HG02610 (cell line): Measurements from ENCODE around the gene FMO5.
"Not testable (repeated sequence)": the region's sequence is repeated elsewhere in the genome, so short reads cannot be mapped to it uniquely, and the experiment has no call there.

ENCODE experiments used
- ATAC-seq: cut with Tn5 transposase; IDR thresholded peaks from one replicate; pipeline ENCODE4 v1.9.1; 2021; ENCODE audit warnings: mild to moderate bottlenecking, moderate library complexity; ENCODE audit not compliant: unreplicated experiment

FMO5 gene

DNA sequence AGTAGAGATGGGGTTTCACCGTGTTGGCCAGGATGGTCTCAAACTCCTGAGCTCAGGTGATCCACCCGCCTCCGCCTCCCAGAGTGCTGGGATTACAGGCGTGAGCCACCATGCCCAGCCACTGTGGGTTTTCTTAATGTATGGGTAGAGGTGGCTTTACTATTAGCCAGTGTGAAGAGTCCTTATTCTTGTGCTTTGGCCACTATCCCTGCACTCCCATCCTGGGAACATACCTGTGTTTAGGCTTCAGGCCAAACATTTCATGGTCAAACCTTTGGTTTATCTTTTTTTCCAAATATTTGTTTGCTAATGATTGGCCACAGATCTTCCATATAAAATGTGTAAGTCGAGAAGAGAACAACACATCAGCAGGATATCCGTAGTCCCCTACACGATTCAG, 16.5 kb downstream of the FMO5 start:
- ATAC-seq, result no peak

DNA sequence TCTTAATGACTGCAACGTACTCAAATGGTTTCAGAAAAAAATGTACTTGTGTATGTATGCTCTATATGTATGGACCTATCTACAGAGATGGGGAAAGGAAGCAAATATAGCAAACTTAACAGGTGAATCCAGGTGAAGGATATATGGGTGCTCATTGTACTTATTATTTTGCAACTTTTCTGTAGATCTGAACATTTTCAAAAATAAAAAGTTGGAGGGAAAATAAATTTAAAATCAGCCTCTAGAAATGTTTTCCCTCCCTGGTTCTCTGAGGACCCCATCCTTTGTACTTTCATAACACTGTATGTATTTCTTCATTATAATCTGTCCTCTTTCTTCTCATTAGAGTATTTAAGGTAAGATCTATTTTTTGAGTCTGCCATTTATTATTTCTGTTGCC, 17.9 kb downstream of the FMO5 start:
- ATAC-seq, result no peak

- no peak for ATAC-seq
These were observed 21.1 kb downstream of the FMO5 start for GRCh38 chr1:147204080-147204479.

DNA sequence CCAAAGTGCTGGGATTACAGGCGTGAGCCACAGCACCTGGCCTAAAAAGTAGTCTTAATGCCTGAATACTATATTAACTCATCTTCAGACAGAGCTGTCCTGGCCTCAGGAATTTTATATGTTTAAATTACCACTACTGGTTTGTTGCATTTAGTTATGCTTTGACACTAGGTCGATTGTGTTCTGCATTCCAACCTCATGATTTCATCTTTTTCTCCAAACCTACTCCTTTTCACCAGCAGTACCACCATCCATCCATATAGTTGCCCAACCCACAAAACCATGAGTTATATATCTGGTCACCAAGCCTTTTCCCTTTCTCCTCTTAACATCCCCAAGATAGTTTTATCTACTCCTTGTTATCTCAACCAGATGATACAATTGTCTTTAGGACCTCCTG, 22.6 kb downstream of the FMO5 start:
- no peak for ATAC-seq

GRCh38 chr1:147201786-147202185, 23.4 kb downstream of the FMO5 start:
- no peak for ATAC-seq

- ATAC-seq, result no peak
These were observed 23.9 kb downstream of the FMO5 start for GRCh38 chr1:147201276-147201675.

DNA sequence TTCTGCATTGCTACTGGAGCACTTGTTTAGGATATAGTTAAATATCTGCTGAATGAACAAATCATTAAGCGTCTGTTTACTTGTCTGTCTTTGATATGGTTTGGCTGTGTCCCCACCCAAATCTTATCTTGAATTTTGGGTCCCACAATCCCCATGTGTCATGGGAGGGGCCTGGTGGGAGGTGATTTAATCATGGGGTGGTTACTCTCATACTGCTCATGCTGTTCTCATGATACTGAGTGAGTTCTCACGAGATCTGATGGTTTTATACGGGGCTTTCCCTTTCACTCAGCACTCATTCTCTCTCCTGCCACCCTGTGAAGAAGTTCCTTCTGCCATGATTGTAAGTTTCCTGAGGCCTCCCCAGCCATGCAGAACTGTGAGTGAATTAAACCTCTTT, 27.8 kb downstream of the FMO5 start:
- not testable (repeated sequence) for ATAC-seq

DNA sequence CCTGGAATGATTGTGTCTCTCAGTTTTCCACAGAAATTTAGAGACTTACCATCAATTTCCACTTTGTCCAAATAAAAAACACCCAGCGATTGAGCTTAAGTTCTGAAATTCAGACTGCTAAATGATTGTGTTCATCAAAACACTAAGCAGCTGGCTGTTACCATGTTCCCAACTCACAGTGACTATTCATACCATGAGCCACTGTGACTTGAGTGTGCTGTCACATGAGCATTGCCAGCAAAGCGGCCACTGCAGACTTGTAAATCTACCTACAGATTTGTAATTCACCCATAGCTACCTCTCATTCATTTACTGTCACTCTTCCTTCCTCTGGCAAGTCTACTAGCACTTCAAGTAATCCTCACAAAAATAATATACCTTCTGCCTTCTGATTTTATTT, 35.6 kb downstream of the FMO5 start:
- ATAC-seq, result no peak

DNA sequence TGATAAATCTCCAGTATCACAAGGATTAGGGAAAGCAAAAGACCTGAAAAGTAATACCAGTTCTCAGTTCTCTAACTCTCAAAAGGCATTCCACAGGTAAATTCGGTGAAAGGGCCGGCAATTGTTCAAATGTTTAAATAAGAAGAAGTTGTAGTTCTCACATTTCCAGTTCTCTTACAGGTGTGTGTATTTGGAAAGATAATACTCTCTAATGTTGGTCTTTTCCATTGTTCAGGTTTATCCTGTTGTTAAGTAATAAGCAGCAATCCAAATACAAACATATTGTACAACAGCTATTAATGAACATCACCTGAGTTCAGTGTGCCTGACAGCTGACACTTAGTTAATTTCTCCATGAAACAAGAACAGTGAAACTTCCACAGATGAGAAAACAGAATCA, 39.7 kb downstream of the FMO5 start:
- no peak for ATAC-seq

GRCh38 chr1:147177611-147178380, 47.3 kb downstream of the FMO5 start:
- ATAC-seq, result no peak

DNA sequence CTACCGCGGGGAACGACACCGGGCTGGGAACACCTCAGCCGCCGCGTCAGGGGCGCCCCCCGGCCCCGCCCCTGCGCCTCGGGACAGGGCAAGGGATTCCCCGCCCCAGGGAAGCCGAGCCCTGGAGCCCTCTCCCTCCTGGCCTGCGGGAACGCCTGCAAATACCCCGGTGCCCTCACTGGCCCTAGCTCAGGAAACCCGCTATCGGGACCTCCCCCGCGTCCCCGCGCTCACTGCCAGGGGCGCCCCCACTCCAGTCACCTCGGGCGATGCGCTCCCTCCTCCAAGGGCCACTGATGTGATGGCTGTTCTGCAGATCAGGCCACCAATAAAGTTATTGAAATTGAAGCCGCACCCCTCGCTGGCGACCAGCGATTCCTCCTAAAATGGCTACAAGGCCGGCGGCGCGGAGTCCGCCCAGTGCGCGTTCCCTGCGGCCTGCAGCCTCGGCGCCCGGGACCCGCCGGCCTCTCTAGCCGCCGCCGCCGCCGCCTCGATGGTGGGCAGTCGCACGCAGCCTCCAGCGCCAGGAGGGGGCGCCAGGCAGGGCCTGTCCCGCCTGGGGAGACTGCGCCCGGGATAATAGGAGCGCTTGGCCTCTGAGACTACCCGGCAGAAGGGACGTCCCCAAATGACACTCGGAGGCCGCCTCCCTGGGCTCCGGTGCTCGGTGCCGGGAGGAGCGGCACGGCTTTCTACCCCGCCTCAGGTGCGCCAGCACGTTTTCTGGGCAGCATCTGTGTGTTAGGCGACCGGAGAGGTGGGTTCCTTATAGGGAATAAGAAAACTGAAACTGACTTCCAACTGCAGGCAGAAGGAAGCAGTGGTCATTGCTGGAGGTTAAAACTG, 52.7 kb downstream of the FMO5 start, which contains the start of gene PRKAB2:
TSS of gene PRKAB2 (minus strand) at position 303 of the 849 bp plus-strand sequence. CDS start 326 bp downstream, outside the sequence.
- ATAC-seq, result peak; percentile 89

DNA sequence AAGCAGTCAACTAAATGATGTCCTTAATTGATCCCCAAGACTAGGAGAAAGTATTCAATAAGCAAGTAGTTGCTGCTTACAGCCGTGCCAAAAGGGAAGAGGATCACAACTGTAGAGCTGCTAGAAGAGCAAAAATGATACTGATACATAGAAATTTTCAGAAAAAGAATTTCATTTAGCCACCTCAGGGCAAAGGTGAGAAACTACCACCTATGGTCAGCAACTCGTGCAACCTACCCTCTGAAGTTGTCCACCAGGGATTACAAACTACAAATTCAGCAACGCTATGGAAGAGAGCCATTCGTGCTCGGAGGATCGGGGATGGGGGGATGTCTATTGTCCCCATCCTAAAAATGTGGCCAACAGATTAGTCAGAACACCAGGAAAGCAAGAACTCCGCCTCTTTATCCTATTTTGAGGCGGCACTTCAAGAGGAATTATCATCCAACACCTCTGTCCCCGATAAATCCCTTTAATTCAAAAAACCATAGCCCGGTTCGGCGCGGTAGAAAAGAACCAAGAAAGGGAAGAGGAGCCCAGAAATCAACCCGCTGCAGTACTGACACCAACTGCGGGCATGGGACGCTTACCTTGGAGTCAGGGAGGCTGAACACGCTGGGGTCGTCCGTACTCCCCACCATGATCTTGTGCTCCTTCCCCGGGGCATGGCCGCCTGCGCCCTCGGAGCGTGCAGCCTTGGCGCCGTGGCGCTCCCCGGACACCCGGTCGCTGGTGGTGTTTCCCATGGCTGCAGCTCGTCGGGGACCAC, 53.6 kb downstream of the FMO5 start:
- ATAC-seq, result no peak

DNA sequence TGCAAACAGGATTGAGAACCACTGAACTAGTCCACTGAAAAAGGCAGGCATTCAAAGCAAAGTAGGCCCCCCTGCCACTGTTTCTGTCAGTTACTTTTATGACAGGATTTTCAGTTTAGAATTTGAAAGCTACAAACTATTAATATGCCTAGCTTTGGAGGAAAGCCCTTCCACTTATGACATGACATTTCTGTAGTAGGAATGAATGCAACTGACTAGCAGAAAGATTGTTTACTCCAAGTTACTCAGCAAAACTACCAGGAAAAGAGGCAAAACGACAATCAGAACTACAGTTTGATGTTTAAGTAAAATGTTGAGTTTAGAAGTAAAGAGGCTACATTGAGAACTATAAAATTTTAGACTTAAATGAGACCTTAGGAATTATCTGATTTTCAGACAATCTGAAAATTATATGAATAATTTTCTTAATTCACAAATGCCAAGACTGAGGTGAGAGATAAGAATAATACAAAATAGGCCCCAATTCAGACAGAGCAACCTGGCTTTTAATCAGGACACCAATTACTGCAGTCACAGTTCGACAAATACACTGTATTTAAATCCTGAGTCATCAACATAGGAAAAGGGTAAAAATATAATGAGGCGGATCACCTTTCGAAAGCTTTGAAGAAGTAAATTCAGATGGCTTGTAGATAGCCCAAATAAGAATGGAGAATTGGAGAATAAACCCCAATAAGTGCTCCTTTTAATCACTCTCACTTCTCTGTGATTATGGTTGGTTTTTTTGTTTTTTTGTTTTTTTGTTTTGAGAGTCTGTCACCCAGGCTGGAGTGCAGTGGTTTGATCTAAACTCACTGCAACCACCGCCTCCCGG, 55.1 kb downstream of the FMO5 start:
- no peak for ATAC-seq

GRCh38 chr1:147169171-147169570, 56.0 kb downstream of the FMO5 start:
- ATAC-seq, result no peak

DNA sequence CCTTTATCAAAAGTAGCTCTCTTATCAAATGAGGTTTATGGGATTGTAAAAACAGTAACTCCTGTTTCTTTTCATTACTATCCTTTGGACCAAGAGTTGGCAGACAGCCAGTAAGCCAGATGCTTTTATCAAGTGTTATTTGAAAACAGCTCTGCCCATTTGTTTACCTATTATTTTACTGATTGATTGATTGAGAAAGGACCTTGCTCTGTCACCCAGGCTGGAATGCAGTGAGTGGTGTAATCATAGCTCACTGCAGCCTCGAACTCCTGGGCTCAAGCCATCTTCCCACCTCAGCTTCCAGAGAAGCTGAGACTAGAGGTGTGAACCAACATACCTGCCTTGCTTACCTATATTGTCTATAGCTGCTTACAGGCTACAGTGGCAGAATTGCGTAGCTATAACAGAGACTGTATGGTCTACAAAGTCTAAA, 56.5 kb downstream of the FMO5 start:
- no peak for ATAC-seq

DNA sequence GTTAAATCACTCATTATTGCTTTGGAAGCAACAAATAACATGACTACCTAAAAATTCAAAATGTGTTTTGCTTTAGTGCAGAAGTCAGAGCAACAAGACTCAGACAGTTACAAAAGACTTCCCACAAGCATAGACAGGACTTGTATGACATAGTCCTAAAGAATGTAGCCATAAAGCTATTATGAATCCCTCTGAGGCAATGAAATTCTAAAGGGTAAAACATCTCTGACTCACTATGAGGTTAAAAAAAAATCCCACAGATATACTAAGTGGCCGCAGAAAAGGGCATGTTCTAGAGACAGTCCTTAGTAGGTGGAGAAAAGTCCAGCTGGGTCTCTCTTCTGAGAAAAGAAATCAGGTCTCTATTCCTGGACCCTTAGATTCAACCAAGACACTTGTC, 57.8 kb downstream of the FMO5 start:
- no peak for ATAC-seq

DNA sequence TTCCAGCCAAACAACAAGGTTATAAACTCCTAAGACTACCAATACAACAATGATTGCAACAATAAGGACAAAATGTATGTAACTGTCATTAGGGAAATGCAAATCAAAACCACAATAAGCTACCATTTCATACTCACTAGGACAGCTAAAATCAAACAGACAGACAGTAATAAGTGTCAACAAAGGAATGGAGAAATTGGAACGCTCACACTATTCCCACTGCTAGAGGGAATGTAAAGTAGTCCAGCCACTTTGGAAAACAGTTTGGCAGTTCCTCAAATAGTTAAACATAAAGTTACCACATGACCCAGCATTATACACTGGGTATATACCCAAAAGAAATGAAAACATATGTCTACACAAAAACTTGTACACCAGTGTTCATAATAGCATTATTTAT, 62.1 kb downstream of the FMO5 start:
- ATAC-seq, result no peak

GRCh38 chr1:147162093-147162492, 63.0 kb downstream of the FMO5 start:
- no peak for ATAC-seq

DNA sequence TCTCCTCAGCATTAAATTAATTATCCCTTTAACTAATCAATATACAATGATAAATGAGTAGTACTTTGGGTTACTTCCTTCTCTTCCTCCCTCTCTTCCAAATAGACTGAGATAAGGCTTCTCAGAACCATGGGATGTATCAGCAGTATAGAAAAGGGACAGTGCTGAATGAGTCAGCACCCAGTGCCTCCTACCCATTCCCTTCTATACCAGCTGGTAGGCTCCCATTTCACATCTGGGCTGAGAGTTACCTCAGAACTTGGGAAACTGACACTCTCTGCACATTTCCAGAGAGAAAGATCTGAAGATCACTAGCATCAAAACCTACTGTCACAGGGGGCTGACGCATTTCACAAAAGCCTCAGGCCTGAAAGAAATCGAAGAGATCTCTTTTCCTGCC, 68.0 kb downstream of the FMO5 start:
- ATAC-seq, result not testable (repeated sequence)

DNA sequence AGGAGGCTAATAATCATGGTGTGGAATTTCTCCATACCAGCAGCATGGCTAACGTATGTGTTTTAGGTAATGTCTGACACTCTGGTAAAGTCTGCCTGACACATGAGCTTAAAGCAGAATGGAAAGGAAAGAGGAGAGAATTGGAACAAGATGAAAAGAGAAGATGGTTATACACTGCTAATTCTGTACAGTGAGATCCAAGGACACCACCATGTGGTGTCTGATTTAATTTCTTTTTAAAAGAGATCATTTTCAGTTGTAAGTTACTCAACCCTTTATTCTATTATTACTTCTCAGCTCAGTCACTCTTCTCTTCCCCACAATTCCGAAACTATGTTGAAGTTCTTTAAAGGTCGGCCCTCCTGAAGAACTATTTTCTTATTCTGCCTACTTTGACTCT, 68.5 kb downstream of the FMO5 start:
- ATAC-seq, result no peak
